Measurements from ENCODE around the gene RORB.

- TF ChIP-seq EGR1 (IDR thresholded peaks at IDR 0.05; ENCODE audit: low read depth in 2 of 2), result no peak
- TF ChIP-seq, protein P1, sequence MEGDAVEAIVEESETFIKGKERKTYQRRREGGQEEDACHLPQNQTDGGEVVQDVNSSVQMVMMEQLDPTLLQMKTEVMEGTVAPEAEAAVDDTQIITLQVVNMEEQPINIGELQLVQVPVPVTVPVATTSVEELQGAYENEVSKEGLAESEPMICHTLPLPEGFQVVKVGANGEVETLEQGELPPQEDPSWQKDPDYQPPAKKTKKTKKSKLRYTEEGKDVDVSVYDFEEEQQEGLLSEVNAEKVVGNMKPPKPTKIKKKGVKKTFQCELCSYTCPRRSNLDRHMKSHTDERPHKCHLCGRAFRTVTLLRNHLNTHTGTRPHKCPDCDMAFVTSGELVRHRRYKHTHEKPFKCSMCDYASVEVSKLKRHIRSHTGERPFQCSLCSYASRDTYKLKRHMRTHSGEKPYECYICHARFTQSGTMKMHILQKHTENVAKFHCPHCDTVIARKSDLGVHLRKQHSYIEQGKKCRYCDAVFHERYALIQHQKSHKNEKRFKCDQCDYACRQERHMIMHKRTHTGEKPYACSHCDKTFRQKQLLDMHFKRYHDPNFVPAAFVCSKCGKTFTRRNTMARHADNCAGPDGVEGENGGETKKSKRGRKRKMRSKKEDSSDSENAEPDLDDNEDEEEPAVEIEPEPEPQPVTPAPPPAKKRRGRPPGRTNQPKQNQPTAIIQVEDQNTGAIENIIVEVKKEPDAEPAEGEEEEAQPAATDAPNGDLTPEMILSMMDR (IDR thresholded peaks at IDR 0.05; ENCODE audit: low read depth, low read length, missing input control), result no peak
- TF ChIP-seq FOXA1 (IDR thresholded peaks at IDR 0.05), result no peak
- no peak for TF ChIP-seq REST (IDR thresholded peaks at IDR 0.05)
- TF ChIP-seq TAF1 (conservative IDR thresholded peaks at IDR 0.05), result no peak
- TF ChIP-seq SP1 (IDR thresholded peaks at IDR 0.05), result no peak
- no peak for TF ChIP-seq GABPA (IDR thresholded peaks at IDR 0.05 in 1 of 2, conservative IDR thresholded peaks at IDR 0.05 in 1 of 2)
- no peak for TF ChIP-seq HNF4A (conservative IDR thresholded peaks at IDR 0.05)
- TF ChIP-seq RAD21 (IDR thresholded peaks at IDR 0.05), result no peak
- TF ChIP-seq ATF3 (IDR thresholded peaks at IDR 0.05), result no peak
- TF ChIP-seq YY1 (IDR thresholded peaks at IDR 0.05), result no peak
- no peak for TF ChIP-seq JUND (IDR thresholded peaks at IDR 0.05)
Measured at GRCh38 chr9:74503666-74504065, 6.5 kb downstream of the RORB start.

All from liver (tissue), 3 donors.